NCI-H187 treated with DMSO at 0.1 percent for 48 hours (cell line): ENCODE data around the gene NFYB.
A peak's percentile ranks its signal among the peaks of the same experiment; 100 is the strongest.

ENCODE experiments used
- DNase-seq: peaks from one replicate; lab custom pipeline; 2025; lab: John Stamatoyannopoulos, UW

Gene NFYB

DNA sequence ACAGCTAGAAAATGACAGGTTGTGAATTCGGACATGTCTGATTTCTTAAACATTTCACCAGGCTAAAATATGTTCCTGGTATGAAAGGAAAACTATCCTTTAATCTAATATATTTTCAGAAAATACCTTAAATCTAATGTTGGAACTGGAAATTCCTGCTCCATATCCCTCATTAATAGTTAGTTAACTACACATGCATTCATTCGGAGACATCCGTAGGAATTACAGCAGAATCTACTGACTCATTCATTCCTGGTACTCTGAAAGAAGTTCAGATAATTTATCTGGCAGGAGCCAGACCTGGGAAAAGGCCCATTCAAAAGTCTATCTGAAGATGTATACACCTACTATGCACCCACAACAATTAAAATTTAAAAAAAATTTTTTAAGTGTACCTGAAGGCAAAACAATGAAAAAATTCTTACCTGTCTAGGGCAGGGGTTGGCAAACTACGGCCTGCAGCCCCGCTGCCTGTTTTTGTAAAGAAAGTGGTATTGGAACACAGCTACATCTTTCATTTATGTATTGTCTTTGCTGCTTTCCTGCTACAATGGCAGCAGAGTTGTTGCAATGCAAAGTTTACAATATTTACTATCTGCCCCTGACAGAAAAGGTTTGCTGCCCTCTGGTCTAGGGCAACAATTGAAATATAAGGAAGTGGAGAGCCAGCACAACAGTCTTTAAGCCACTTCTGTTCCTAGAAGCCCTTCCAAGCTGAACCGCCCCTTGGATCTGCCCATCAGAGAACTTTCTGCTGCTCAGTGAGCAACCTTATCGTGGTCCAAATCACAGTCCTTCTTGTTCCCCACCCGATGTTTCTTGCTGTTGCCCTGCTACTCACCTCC lies 17.9 kb upstream of the NFYB start:
- no peak for DNase-seq

DNA sequence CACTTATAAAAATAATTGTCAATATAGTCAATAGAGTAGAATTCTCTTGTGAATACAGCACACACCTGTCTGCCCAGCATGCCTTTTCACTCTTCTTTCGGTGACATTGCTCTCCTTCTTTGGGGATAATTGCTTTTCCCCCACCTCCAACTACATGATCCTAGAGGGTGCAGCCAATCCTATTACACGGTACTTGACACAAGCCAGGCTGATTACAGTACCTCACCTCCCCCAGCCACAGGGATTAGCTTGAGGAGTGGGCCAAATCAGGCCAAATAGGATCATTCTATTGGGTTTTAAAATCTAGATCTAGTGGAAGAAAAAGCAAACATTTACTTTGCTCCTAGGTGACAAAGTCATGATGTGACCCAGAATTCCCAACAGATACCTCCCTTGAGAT lies 16.8 kb upstream of the NFYB start:
- no peak for DNase-seq

DNA sequence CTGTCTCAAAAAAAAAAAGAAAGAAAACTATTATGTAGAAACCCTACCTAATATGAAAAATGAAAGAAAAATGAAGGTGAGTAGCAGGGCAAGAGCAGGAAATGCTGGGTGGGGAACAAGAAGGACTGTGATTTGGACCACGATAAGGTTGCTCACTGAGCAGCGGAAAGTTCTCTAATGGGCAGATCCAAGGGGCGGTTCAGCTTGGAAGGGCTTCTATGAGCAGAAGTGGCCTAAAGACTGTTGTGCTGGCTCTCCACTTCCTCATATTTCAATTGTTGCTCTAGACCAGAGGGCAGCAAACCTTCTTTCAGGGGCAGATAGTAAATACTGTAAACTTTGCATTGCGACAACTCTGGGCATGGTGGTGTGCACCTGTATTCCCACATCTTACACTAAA lies 16.3 kb upstream of the NFYB start:
- DNase-seq = peak; percentile 90

DNA sequence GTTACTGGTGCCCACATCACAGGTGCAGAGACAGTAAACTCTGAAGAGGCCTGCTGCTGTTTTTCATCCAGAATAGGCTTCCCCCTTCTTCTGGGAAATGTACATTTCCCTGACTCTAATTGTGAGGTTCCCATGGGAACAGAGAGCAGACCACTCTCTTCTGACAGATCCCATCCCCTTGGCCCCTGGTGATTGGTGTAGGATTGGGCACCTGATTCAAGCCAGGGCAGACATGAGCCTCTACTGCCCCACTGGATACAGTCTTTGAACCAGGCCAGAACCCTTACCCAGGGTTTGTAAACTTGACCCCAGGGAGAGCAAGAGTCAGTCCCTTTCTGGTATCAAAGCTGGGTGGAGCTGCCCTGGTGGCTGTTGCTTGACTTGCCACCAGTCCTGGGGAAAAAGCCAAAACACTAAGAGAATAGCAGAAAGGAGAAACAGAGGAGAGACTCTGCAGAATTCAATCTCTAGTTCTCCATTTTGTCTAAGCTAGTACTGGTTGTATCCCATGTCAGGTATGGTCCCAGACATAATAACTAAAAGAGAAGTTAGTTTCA lies 14.8 kb upstream of the NFYB start:
- no peak for DNase-seq

DNA sequence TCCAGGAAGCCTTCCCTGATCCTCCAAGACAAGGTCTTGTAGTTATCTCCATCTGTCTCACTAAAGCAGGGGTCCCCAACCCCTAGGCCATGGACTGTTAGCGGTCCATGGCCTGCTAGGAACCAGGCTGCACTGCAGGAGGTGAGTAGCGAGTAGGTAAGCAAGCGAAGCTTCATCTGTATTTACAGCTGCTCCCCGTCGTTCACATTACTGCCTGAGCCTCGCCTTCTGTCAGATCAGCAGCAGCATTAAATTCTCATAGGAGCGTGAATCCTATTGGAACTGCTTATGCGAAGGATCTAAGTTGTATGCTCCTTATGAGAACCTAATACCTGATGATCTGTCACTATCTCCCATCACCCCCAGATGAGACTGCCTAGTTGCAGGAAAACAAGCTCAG lies 12.4 kb upstream of the NFYB start:
- no peak for DNase-seq

DNA sequence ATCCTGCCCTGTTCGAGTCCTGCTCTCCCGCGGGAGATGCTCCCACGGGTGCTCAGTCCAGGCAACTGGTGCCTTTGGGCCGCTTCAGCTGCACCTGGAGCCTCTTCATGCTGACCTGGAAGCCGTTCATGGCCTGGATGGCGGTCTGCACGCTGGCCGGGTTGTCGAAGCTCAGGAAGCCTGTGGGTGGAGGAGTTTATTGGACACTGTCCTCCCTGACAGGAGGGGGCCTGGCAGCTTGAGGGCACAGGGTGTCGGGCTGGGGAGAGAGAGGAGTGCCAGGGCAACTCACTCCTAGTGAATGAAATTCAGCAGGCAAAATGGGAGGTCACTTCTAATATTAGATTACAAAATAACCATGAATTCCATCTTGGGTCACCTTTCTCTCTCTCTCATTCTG lies 9.3 kb upstream of the NFYB start:
- DNase-seq = no peak

DNA sequence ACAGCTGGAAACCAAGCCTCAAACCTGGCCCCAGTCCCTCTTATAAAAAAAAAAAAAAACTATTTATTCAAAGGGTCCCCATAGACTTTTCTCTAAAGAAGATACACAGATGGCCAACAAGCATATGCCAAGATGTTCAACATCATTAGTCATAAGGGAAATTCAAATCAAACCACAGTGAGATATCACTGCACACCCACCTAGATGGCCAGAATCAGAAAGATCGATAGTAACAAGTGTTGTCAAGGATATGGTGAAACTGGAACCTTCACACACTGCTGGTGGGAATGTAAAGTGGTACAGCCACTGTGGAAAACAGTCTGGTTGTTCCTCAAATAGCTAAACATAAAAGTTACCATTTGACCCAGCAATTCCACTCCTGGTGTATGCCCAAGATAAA lies 5.9 kb upstream of the NFYB start:
- DNase-seq = no peak

DNA sequence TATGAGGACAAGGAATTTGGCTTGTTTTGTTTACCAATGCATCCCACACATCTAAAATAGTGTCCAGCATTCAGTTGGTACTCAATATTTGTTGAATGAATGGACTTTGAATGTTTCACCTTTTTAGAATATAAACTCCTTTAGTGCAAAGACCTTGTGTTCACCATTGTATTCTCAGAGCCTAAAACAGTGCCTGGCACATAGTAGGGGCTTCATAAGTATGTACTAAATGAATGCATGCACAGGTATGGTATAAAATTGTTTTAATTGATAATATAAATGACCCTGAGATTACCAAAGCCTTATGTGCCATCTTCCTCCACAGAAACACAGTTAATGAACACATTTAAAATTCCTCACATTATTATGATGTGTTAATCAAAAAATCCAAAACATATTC lies 5.0 kb upstream of the NFYB start:
- no peak for DNase-seq

DNA sequence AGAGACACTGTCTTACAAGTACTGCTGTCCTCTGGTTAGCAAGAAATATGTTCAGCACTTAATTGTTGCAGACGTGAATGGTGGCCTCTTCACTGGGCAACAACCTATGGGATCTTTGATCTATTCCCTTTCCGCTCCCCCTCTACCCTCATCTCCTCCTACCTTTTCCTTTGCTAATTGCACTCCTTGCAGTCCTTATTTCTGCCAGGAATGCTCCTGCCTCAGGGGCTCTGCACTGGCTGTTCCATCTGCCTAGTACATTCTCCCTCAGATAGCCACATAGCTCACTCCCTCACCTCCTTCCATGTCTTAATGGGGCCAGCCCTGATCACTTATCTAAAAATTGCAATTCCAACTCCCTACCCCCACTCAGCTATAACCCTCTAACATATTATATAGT lies 4.5 kb upstream of the NFYB start:
- no peak for DNase-seq

DNA sequence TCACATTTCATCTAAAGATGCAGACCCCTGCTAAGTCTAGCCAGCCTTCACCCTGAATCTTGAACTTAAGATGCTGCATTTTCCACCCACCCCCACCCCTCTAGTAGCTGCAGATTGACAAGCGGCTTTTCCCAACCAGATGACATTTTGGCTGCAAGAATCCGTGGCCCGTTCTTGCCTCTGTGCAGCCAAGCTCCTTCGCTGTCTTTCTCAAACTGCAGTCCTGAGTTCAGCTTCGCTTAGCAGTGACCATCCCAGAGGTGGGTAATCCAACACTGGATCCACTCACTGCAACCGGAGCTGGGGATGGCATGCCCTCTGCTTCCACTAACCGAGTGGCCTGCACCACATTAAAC lies 765 bp upstream of the NFYB start:
- DNase-seq = no peak

DNA sequence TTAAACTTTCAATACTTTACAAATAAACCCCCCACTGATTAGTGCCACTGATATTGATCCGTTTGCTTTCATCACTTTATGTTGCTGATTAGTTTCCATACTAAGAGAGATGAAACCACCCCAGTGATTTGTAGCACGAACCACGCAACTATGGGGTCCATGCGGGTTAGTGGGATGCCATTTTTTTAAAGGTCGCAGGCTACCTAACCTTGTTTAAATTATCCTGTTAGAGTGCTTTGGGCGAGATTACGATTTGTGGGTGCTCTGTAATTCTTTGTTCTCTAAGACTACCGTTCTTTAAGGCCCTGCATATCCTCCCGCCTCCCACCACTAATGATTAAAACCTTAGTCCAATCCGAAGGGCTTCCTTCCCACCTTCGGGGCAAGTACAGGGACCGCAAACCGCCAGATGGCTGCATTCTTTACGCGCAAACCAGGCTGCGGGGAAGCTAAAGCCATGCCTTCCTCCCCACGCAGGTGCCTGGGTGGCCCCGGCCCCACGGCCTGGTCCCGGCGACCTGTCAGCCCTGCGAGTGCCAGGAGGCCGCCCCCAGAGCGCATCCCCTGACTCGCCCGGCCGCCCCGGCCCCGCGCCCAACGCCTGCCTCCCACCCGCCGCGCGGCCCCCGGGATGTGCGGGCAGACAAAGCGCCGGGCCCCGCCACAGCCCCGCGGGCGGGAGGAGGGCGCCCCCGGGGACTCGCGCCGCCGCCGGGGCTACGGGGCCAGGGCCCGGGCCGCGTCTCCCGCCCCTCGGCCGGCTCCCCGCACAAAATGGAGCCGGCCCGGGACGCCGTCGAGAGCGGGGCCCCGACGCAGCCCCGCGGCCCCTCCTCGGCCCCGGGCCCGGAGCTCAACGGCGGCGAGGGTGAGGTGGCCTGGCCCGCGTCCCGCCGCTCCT lies 759 bp downstream of the NFYB start:
- DNase-seq = no peak

DNA sequence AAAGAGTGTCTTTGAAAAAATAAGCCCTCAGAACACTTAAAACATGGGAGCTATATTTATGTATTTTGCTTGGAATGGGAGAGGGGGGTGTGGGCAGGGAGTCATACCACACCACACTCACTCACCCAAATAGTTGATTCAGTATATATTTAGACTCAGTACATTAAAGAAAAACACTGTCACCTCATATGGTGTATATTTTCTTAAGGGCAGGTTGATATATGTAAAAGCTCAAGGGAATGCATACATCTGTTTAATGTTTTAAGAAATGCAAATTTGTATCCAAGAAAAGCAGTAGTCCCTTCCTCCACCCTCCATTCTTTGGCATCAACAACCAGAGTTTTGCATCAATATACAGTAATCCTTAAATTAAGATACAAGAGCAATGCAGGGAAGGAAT lies 1.4 kb downstream of the NFYB start:
- no peak for DNase-seq

DNA sequence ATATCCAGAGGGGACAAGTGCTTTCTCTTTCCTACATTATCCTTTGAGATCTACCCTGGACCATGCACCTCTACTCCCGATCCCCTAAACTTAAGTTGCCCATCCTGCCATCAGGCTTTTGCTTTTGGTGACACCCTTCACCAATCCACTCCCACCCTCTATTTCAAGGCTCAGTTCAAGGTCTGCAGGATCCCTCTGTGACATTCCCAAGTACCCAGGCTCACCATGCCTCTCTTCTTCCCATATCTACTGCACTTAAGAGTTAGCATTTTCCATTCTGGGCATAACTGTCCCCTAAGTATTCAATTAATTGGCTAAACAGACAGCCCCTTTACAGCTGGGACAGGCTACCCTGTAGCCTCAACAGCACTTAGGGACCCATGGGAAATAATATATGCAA lies 3.1 kb downstream of the NFYB start:
- no peak for DNase-seq

DNA sequence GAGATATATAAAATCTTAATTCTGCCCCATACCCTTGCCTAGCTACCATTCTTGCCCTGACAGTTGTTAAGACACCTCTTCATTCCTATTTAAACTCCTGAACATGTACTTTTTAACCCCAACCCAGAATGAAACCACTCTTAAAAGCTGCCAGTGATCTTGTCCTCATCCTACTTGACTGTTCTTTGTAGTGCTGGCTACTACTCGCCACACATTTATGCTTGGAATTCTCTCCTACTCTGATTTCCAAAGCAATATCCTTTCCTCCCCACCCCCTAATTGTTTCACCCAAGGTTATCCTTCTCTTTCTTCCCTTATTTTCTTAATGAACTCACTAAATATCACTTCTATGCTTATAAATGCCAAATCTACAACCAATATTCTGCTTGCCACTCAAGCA lies 4.1 kb downstream of the NFYB start:
- DNase-seq = no peak

DNA sequence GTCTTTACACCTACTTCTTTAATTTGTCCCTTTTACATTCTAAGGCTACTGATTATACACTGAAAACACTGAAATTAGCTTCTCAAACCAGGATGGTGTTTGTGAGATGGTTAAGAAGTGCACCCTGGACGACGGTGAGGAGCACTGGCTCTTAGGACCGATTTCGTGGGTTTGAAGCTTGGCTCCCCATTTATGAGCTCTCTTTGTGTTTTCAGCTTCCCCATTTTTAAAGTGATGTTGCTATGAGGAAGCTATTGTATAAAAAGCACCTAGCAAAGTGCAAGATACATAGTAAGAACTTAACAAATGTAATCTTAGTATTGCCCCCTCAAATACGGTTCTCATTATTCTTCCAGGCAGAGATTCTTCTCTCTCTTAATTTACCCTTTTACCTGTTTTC lies 4.7 kb downstream of the NFYB start:
- DNase-seq = no peak

DNA sequence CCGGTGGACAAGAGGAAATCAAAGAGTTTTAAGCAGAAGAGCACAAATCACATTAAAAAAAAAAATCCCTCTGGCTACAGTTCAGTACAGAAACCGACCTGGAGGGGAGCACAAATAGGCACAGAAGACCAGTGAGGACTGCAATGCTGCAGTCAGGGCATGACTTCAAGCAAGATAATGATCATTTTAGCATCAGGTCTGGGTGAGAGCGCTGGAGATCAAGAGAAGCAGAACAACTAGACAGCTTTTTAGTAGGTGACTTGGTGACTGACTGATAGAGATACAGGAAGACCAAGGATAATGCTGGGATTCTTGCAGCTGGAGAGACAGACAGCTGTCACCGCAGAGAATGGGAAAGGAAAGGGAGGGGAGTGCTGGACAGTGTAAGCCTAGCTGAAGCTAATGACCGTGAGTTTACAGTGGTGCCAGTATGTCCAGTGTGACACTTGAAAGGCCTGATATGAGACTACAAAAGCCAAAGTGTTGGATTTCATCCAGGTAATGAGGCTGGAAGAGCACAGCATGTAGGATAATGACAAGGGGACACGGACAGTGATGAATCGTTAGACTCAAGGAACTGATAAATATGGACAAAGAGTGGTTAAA lies 5.6 kb downstream of the NFYB start:
- no peak for DNase-seq

DNA sequence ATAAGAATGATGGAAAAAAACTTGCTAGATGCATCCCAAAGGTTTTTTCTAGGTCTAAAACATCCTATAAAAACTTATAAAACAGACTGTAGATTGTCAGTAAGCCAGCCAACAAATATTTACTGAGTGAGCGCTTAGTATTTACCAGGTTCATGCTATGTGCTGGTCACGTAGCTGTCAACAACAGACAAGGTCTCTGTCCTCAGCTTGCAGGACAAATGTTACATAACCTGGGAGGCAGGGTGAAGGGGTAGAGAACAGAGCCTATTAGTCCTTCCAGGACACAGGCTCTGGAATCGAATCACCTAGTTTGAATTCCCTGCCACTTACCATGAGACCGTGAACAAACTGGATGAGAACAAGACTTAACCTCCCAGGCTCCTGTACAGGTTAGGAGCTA lies 6.4 kb downstream of the NFYB start:
- no peak for DNase-seq

DNA sequence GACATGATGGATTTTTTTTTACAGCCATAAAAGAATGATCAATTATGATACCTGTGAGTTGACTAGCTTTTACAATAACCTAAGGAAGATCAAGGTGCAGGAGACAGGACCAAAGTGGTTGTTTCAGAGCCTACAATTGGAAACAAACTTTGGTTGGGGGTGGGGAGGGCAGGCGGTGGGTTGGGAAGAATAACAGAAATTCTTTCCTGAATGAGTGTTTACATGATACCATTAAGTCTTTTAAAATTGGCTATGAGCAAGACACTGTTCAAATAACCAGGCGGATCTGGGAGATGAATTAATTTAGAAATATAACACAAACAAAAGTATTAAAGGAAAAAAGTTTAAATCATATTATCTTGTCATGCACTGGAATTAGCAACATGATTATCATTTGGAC lies 7.2 kb downstream of the NFYB start:
- no peak for DNase-seq

DNA sequence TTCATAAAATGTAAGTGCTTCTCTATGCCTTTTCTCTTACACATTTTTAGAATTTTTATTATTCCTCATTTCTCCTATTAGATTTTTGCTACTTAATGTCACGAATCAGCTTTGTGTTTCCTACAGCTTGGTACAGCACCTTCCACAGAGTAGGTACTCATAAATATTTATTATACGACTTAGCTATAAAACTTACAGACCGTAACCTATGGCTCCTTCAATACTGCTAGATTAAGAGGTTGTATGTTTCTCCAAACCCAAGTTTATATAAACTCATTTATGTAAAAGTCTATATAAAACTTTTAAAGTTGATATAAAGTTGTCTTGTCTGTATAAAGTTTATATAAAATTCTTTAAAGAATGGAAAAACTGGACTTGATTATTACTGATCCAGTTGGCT lies 11.5 kb downstream of the NFYB start:
- no peak for DNase-seq

DNA sequence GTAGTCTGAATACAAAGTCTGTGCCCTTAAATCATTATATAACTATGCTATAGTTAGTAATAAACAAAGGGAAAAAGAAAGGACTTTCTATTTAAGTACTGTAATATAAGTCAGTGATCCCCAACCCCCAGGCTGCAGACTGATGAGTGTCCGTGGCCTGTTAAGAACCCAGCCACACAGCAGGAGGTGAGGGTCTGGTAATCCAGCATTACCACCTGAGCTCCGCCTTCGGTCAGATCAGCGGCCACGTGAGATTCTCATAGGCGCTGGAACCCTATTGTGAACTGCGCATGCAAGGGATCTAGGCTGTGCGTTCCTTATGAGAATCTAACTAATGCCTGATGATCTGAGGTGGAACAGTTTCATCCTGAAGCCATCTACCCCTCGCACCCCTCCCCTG lies 15.7 kb downstream of the NFYB start:
- no peak for DNase-seq

DNA sequence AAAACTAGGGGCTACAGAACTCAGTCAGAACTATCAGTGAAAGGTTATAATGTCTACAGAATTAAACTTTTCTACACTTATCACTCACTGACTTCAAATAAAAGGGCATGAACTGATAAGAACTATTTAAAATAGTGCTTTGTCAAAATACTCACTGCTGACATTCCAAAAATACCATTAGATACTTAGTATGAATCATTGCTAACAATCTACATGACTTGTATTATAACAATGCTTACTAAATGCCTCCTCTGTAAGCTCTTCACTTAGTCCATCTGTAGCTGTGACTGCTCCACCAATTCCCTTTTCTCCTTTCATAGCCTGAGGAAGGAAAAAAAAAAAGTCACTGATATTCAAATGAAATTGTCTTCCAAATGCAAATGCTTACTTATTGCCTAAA lies 17.0 kb downstream of the NFYB start:
- DNase-seq = no peak

DNA sequence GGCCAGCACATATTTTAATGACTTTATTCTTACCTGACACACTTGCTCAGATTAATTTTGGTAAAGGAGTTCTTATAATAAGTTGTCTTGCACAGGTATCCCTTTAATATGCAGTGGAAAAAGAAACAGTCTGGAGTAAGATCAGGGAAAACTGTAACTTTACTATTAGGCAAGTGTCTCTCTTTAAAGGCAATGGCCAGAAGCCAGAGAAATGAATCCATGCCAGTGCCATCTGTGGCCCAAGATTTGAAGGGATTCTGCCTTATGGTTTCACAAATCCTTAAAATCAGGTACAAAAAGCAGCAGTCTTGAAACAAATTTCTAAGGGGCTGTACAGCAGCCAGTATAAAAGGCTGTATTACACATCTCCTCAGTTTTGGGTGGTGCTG lies 22.4 kb downstream of the NFYB start:
- DNase-seq = no peak
